Skeletal muscle tissue (tissue), 4 donors: ENCODE data around the gene HSD17B4. TPM values are rescaled to one million over a fixed set of nuclear protein-coding genes. Genes with fewer than 3 reads are reported as not detected.
A peak's percentile ranks its signal among the peaks of the same experiment; 100 is the strongest.
"Not testable (repeated sequence)": the region's sequence is repeated elsewhere in the genome, so short reads cannot be mapped to it uniquely, and the experiment has no call there.

ENCODE experiments used
- H3K27ac ChIP-seq: one replicate; pipeline ENCODE4 v1.7.0; 2013; ENCODE audit warnings: mild to moderate bottlenecking, low read depth, low read length, inconsistent platforms
- H3K27me3 ChIP-seq, 3 donors: one replicate each; pipeline ENCODE4 v1.7.0; 2013; ENCODE audit warnings: low read length in 3 of 3; ENCODE audit not compliant: control insufficient read depth in 3 of 3, insufficient read depth in 3 of 3
- H3K36me3 ChIP-seq, 3 donors: one replicate each; pipeline ENCODE4 v1.7.0; 2013; ENCODE audit warnings: low read length in 3 of 3; ENCODE audit not compliant: control insufficient read depth in 3 of 3, insufficient read depth in 3 of 3
- H3K4me1 ChIP-seq, 3 donors: one replicate each; pipeline ENCODE4 v1.7.0; 2013; ENCODE audit warnings: low read length in 3 of 3, mild to moderate bottlenecking in 3 of 3; ENCODE audit not compliant: control insufficient read depth in 3 of 3, insufficient read depth in 3 of 3
- H3K4me3 ChIP-seq, 3 donors: one replicate each; pipeline ENCODE4 v1.7.0; 2013; ENCODE audit warnings: low read length in 3 of 3
- H3K9ac ChIP-seq, 3 donors: one replicate each; pipeline ENCODE4 v1.7.0; 2013; ENCODE audit warnings: low read length in 3 of 3, mild to moderate bottlenecking in 3 of 3, moderate library complexity in 2 of 3, low read depth in 1 of 3
- H3K9me3 ChIP-seq, 3 donors: one replicate each; pipeline ENCODE4 v1.7.0; 2013; ENCODE audit warnings: low read length in 3 of 3; ENCODE audit not compliant: control insufficient read depth in 3 of 3
- total RNA-seq: library from RNA; depleted of rRNA; stranded (reverse); fragments of >200 nt; gene quantifications from one replicate; pipeline ENCODE4 v1.2.3, GENCODE V29; 2014
- donor health status: Osteomylitis.

The HSD17B4 gene
- total RNA-seq, 1 donor from 2014 or later: 142 TPM

GRCh38 chr5:119412279-119413227, 39.7 kb upstream of the HSD17B4 start:
- Histone ChIP-seq H3K4me1 (peaks cover 0 to 4% (median 3%) of the 10 kb centered on the region in 3 donors), H3K9ac (no peak overlapping the region), H3K27me3 (no peaks in the 10 kb centered on the region), H3K4me3 (peak overlapping the region in 2 of 3 donors; percentile 54 to 75), H3K27ac (no peak overlapping the region), H3K36me3 (no peaks in the 10 kb centered on the region), H3K9me3 (no peaks in the 10 kb centered on the region)

GRCh38 chr5:119414124-119414734, 38.1 kb upstream of the HSD17B4 start:
- H3K9ac ChIP-seq, H3K4me1 ChIP-seq, H3K36me3 ChIP-seq, H3K9me3 ChIP-seq, H3K27me3 ChIP-seq, H3K4me3 ChIP-seq, H3K27ac ChIP-seq: not testable (repeated sequence)

GRCh38 chr5:119417891-119418605, 34.2 kb upstream of the HSD17B4 start:
- Histone ChIP-seq H3K4me1 (no peaks in the 10 kb centered on the region), H3K4me3 (no peak overlapping the region), H3K36me3 (no peaks in the 10 kb centered on the region), H3K9ac (no peak overlapping the region), H3K27ac (no peak overlapping the region), H3K9me3 (no peaks in the 10 kb centered on the region), H3K27me3 (no peaks in the 10 kb centered on the region)

GRCh38 chr5:119418606-119419100, 33.6 kb upstream of the HSD17B4 start:
- no peaks in the 10 kb centered on the region for H3K36me3 ChIP-seq
- H3K4me3 ChIP-seq: no peak overlapping the region
- H3K9me3 ChIP-seq: no peaks in the 10 kb centered on the region
- no peaks in the 10 kb centered on the region for H3K27me3 ChIP-seq
- no peak overlapping the region for H3K9ac ChIP-seq
- H3K4me1 ChIP-seq: no peaks in the 10 kb centered on the region
- no peak overlapping the region for H3K27ac ChIP-seq

- no peaks in the 10 kb centered on the region for H3K36me3 ChIP-seq
- no peaks in the 10 kb centered on the region for H3K4me1 ChIP-seq
- H3K4me3 ChIP-seq: no peak overlapping the region
- H3K27me3 ChIP-seq: no peaks in the 10 kb centered on the region
- no peak overlapping the region for H3K9ac ChIP-seq
- H3K9me3 ChIP-seq: no peaks in the 10 kb centered on the region
- H3K27ac ChIP-seq: no peak overlapping the region
Observed at GRCh38 chr5:119420169-119420568, 32.1 kb upstream of the HSD17B4 start.

GRCh38 chr5:119426057-119426456, 26.2 kb upstream of the HSD17B4 start:
- H3K4me3 ChIP-seq: no peak overlapping the region
- H3K9me3 ChIP-seq: no peaks in the 10 kb centered on the region
- H3K27ac ChIP-seq: no peak overlapping the region
- H3K36me3 ChIP-seq: no peaks in the 10 kb centered on the region
- no peaks in the 10 kb centered on the region for H3K4me1 ChIP-seq
- no peak overlapping the region for H3K9ac ChIP-seq
- H3K27me3 ChIP-seq: no peaks in the 10 kb centered on the region

GRCh38 chr5:119427060-119427459, 25.2 kb upstream of the HSD17B4 start:
- H3K9me3 ChIP-seq: no peaks in the 10 kb centered on the region
- H3K27me3 ChIP-seq: no peaks in the 10 kb centered on the region
- no peaks in the 10 kb centered on the region for H3K4me1 ChIP-seq
- no peak overlapping the region for H3K4me3 ChIP-seq
- no peak overlapping the region for H3K9ac ChIP-seq
- no peak overlapping the region for H3K27ac ChIP-seq
- no peaks in the 10 kb centered on the region for H3K36me3 ChIP-seq

GRCh38 chr5:119427596-119427995, 24.7 kb upstream of the HSD17B4 start:
- not testable (repeated sequence) for H3K4me1 ChIP-seq, H3K9ac ChIP-seq, H3K4me3 ChIP-seq, H3K27ac ChIP-seq, H3K27me3 ChIP-seq, H3K9me3 ChIP-seq, H3K36me3 ChIP-seq

GRCh38 chr5:119428166-119428565, 24.1 kb upstream of the HSD17B4 start:
- H3K4me3 ChIP-seq, H3K9ac ChIP-seq, H3K27me3 ChIP-seq, H3K36me3 ChIP-seq, H3K27ac ChIP-seq, H3K9me3 ChIP-seq, H3K4me1 ChIP-seq: not testable (repeated sequence)

- not testable (repeated sequence) for H3K4me3 ChIP-seq, H3K27me3 ChIP-seq, H3K36me3 ChIP-seq, H3K9ac ChIP-seq, H3K4me1 ChIP-seq, H3K27ac ChIP-seq, H3K9me3 ChIP-seq
Observed at GRCh38 chr5:119428574-119428973, 23.7 kb upstream of the HSD17B4 start.
